Measurements from ENCODE around the gene CPM. TPM values are rescaled to one million over a fixed set of nuclear protein-coding genes. Genes with fewer than 3 reads are reported as not detected.

CPM gene
- total RNA-seq, 1 experiment from 2014 or later = 0.89 TPM

DNA sequence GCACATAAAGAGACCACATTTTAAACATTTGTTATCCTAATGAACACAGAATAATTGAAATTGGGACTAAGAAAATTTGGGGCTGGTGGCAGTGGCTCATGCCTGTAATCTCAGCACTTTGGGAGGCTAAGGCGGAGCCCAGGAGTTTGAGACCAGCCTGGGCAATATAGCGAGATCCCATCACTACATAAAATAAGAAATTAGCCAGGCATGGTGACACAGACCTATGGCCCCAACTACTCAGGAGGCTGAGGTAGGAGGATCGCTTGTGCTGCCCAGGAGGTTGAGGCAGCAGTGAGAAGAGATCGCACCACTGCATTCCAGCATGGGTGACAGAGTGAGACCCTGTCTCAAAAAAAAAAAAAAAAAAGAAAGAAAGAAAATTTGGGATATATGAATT is 59.7 kb downstream of the CPM start:
- POLR2A ChIA-PET = no interaction called here
- intact Hi-C loops (cut with micrococcal nuclease) = no loop called here
- peaks cover 6% of the 10 kb centered on the region for H3K36me3 Mint-ChIP-seq (ENCODE audit: insufficient read depth, unreplicated experiment)
- H3K4me1 Mint-ChIP-seq (ENCODE audit: insufficient read depth, unreplicated experiment) = no peaks in the 10 kb centered on the region
- DNase-seq (ENCODE audit: unreplicated experiment) = no peak
- H3K9me3 Mint-ChIP-seq (ENCODE audit: unreplicated experiment) = no peaks in the 10 kb centered on the region
- no peaks in the 10 kb centered on the region for H3K27me3 Mint-ChIP-seq (ENCODE audit: insufficient read depth, unreplicated experiment)
- no TSS peak for BruUV-seq (replicated peaks)
- H3K4me3 Mint-ChIP-seq (ENCODE audit: unreplicated experiment) = no peak overlapping the region
- no peak overlapping the region for H3K27ac Mint-ChIP-seq (ENCODE audit: low read depth, unreplicated experiment)
- CTCF ChIA-PET = interaction anchor here (1.0 to 1.1 kb wide), 2 partner anchors 197 to 281 kb away, joined by 3 to 5 read pairs; no protein-coding TSS in a partner anchor
- TF ChIP-seq, protein P1, sequence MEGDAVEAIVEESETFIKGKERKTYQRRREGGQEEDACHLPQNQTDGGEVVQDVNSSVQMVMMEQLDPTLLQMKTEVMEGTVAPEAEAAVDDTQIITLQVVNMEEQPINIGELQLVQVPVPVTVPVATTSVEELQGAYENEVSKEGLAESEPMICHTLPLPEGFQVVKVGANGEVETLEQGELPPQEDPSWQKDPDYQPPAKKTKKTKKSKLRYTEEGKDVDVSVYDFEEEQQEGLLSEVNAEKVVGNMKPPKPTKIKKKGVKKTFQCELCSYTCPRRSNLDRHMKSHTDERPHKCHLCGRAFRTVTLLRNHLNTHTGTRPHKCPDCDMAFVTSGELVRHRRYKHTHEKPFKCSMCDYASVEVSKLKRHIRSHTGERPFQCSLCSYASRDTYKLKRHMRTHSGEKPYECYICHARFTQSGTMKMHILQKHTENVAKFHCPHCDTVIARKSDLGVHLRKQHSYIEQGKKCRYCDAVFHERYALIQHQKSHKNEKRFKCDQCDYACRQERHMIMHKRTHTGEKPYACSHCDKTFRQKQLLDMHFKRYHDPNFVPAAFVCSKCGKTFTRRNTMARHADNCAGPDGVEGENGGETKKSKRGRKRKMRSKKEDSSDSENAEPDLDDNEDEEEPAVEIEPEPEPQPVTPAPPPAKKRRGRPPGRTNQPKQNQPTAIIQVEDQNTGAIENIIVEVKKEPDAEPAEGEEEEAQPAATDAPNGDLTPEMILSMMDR (IDR thresholded peaks at IDR 0.05; ENCODE audit: unreplicated experiment) = no peak

DNA sequence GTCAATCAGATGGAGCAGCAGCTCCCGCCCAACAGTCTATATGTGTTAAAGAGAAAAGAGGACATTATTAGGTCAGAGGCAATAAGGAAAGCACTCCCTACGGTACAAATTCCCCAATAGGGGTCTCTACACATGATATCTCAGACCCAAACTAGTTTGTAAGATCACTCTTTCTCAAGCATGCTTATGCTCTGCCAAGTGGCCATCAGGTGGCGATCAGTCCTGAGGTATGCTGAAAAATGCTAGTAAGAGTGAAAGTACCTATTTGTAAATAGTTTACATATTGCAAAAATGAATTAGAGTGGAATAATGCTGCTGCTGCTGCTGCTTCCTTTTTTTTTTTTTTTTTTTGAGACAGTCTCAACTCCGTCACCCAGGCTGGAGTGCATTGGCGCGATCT is 61.0 kb downstream of the CPM start:
- H3K4me3 Mint-ChIP-seq (ENCODE audit: unreplicated experiment) = no peak overlapping the region
- POLR2A ChIA-PET = no interaction called here
- no peaks in the 10 kb centered on the region for H3K27me3 Mint-ChIP-seq (ENCODE audit: insufficient read depth, unreplicated experiment)
- H3K36me3 Mint-ChIP-seq (ENCODE audit: insufficient read depth, unreplicated experiment) = peaks cover 12% of the 10 kb centered on the region
- H3K27ac Mint-ChIP-seq (ENCODE audit: low read depth, unreplicated experiment) = no peak overlapping the region
- peak; percentile 34 for DNase-seq (ENCODE audit: unreplicated experiment)
- intact Hi-C loops (cut with micrococcal nuclease) = no loop called here
- H3K4me1 Mint-ChIP-seq (ENCODE audit: insufficient read depth, unreplicated experiment) = no peaks in the 10 kb centered on the region
- CTCF ChIA-PET = interaction anchor here (0.5 to 1.1 kb wide), 5 partner anchors 13 to 286 kb away, joined by 3 to 7 read pairs (median 5); no protein-coding TSS in a partner anchor
- TF ChIP-seq, protein P1 (IDR thresholded peaks at IDR 0.05; ENCODE audit: unreplicated experiment) = peak; percentile 18
- no peaks in the 10 kb centered on the region for H3K9me3 Mint-ChIP-seq (ENCODE audit: unreplicated experiment)
- no TSS peak for BruUV-seq (replicated peaks)

DNA sequence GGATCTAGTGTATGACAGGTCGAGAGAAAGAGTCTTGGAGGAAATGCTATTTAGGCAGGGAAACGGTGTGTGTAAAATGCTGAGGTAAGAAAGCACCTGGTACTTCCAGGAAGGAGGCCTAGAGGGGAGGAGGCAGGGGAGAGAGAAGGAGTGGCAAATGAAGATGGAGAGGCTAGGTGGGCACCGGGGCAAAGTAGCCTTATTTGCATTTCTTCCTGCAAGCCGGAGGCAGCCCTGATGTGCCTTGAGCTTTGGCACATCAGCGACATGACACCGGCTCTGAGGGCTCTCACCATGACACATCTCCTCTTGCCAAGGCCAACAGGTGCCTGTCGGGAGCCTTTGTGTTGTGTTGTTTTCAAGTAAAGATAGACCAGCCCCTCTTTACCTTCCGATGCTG is 61.6 kb downstream of the CPM start:
- no TSS peak for BruUV-seq (replicated peaks)
- Mint-ChIP-seq H3K4me3 (ENCODE audit: unreplicated experiment) (no peak overlapping the region), H3K4me1 (ENCODE audit: insufficient read depth, unreplicated experiment) (no peaks in the 10 kb centered on the region), H3K9me3 (ENCODE audit: unreplicated experiment) (no peaks in the 10 kb centered on the region), H3K27ac (ENCODE audit: low read depth, unreplicated experiment) (no peak overlapping the region), H3K36me3 (ENCODE audit: insufficient read depth, unreplicated experiment) (peaks cover 12% of the 10 kb centered on the region), H3K27me3 (ENCODE audit: insufficient read depth, unreplicated experiment) (no peaks in the 10 kb centered on the region)
- intact Hi-C loops (cut with micrococcal nuclease) = no loop called here
- DNase-seq (ENCODE audit: unreplicated experiment) = no peak
- ChIA-PET POLR2A (no interaction called here), CTCF (interaction anchor here (0.6 to 1.8 kb wide), 5 partner anchors 11 to 383 kb away, joined by 3 to 5 read pairs (median 4); no protein-coding TSS in a partner anchor)
- TF ChIP-seq, protein P1 (IDR thresholded peaks at IDR 0.05; ENCODE audit: unreplicated experiment) = no peak

DNA sequence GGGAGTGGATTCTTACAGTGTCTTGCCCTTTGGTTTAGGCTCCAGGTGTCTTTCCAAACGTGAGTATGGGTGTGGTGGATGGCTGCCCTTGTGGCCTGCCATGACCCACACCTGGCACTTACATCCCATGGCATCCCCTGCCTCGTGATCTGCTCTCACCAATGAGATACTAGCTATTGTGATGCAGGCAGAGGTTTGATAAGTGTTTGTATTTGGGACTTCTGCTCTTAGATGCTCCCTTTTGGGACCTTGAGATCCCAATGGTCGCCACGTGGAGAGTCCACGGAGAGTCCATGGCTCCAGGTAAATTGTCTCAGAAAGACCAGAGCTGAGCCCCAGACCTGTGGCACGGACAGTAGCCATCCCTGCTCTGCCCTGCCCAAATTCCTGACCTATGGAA is 62.5 kb downstream of the CPM start:
- ChIA-PET POLR2A (interaction anchor here (1.2 kb wide), 1 partner anchor 29 kb away, joined by 3 read pairs; no protein-coding TSS in a partner anchor), CTCF (interaction anchor here (0.6 to 2.8 kb wide), 5 partner anchors 10 to 384 kb away, joined by 3 to 14 read pairs (median 4); no protein-coding TSS in a partner anchor)
- Mint-ChIP-seq H3K36me3 (ENCODE audit: insufficient read depth, unreplicated experiment) (peaks cover 12% of the 10 kb centered on the region), H3K27me3 (ENCODE audit: insufficient read depth, unreplicated experiment) (no peaks in the 10 kb centered on the region), H3K4me3 (ENCODE audit: unreplicated experiment) (no peak overlapping the region), H3K9me3 (ENCODE audit: unreplicated experiment) (no peaks in the 10 kb centered on the region), H3K4me1 (ENCODE audit: insufficient read depth, unreplicated experiment) (no peaks in the 10 kb centered on the region), H3K27ac (ENCODE audit: low read depth, unreplicated experiment) (no peak overlapping the region)
- TF ChIP-seq, protein P1 (IDR thresholded peaks at IDR 0.05; ENCODE audit: unreplicated experiment) = no peak
- intact Hi-C loops (cut with micrococcal nuclease) = no loop called here
- no TSS peak for BruUV-seq (replicated peaks)
- no peak for DNase-seq (ENCODE audit: unreplicated experiment)
